HG03025 (cell line): ENCODE measurements around the gene C16orf89.
"Not testable (repeated sequence)": the region's sequence is repeated elsewhere in the genome, so short reads cannot be mapped to it uniquely, and the experiment has no call there.

Source experiments
- ATAC-seq: cut with Tn5 transposase; IDR thresholded peaks from one replicate; pipeline ENCODE4 v1.9.1; 2021; ENCODE audit warnings: mild to moderate bottlenecking, moderate library complexity; ENCODE audit not compliant: unreplicated experiment, low FRiP score

The C16orf89 gene

GRCh38 chr16:5062790-5063765 lies 2.7 kb downstream of the C16orf89 start:
- ATAC-seq: no peak

GRCh38 chr16:5062051-5062450 lies 3.7 kb downstream of the C16orf89 start:
- no peak for ATAC-seq

- ATAC-seq: no peak
Measured at GRCh38 chr16:5060073-5060641, 5.6 kb downstream of the C16orf89 start.

- ATAC-seq: no peak
Measured at GRCh38 chr16:5059386-5060072, 6.2 kb downstream of the C16orf89 start.

GRCh38 chr16:5058476-5058875 lies 7.3 kb downstream of the C16orf89 start:
- ATAC-seq: no peak

- ATAC-seq: no peak
Measured at GRCh38 chr16:5056352-5056751, 9.4 kb downstream of the C16orf89 start.

GRCh38 chr16:5054876-5055865 lies 10.6 kb downstream of the C16orf89 start:
- no peak for ATAC-seq

GRCh38 chr16:5046914-5047313 lies 18.8 kb downstream of the C16orf89 start:
- no peak for ATAC-seq

GRCh38 chr16:5045499-5046115 lies 20.1 kb downstream of the C16orf89 start:
- no peak for ATAC-seq

GRCh38 chr16:5044581-5044980 lies 21.2 kb downstream of the C16orf89 start:
- ATAC-seq: not testable (repeated sequence)

- no peak for ATAC-seq
Measured at GRCh38 chr16:5044011-5044540, 21.7 kb downstream of the C16orf89 start.

- no peak for ATAC-seq
Measured at GRCh38 chr16:5042574-5043171, 23.1 kb downstream of the C16orf89 start.

GRCh38 chr16:5041600-5042133 lies 24.1 kb downstream of the C16orf89 start:
- ATAC-seq: no peak

- ATAC-seq: no peak
Measured at GRCh38 chr16:5040451-5040850, 25.3 kb downstream of the C16orf89 start.

GRCh38 chr16:5036228-5037156 lies 29.3 kb downstream of the C16orf89 start:
- ATAC-seq: no peak

GRCh38 chr16:5035909-5036227 lies 29.9 kb downstream of the C16orf89 start:
- no peak for ATAC-seq

GRCh38 chr16:5034167-5034523 lies 31.6 kb downstream of the C16orf89 start:
- ATAC-seq: no peak
